Right atrium auricular region (tissue), 2 donors: ENCODE results near the gene COPZ2. TPM values are rescaled to one million over a fixed set of nuclear protein-coding genes. Genes with fewer than 3 reads are reported as not detected.
A peak's percentile ranks its signal among the peaks of the same experiment; 100 is the strongest.
"Not testable (repeated sequence)": the region's sequence is repeated elsewhere in the genome, so short reads cannot be mapped to it uniquely, and the experiment has no call there.

Experiments used
- DNase-seq: peaks from one replicate; pipeline ENCODE4 v3.0.0-alpha.2; 2019; ENCODE audit warnings: low spot score
- H3K27ac ChIP-seq, 2 donors: fragments of 200-600 bp; sonication (generic); 1 replicate in 1 of 2; 2 replicates in 1 of 2; pipeline ENCODE4 v1.5.1; 2016 to 2019
- H3K27me3 ChIP-seq, 2 donors: fragments of 200-600 bp; sonication (generic); one replicate each; pipeline versions ENCODE4 v1.5.1 to v1.6.0; 2017 to 2019
- H3K36me3 ChIP-seq: fragments of 200-600 bp; sonication (generic); one replicate; pipeline ENCODE4 v1.5.1; 2016
- H3K4me1 ChIP-seq, 2 donors: fragments of 200-600 bp; sonication (generic); one replicate each; pipeline versions ENCODE4 v1.5.1 to v1.6.0; 2017 to 2019
- H3K4me3 ChIP-seq, 2 donors: fragments of 200-600 bp; sonication (generic); 1 replicate in 1 of 2; 2 replicates in 1 of 2; pipeline ENCODE4 v1.5.1; 2017 to 2019; ENCODE audit warnings: mild to moderate bottlenecking in 1 of 2, moderate library complexity in 1 of 2
- H3K9me3 ChIP-seq, 2 donors: fragments of 200-600 bp; sonication (generic); one replicate each; pipeline ENCODE4 v1.5.1; 2019
- CTCF ChIP-seq, 2 donors: fragments of 200-600 bp; sonication (generic); IDR thresholded peaks; one replicate each; pipeline ENCODE4 v1.5.1; 2019; ENCODE audit warnings: antibody characterized with exemption in 2 of 2
- total RNA-seq, 2 donors: library from RNA; depleted of rRNA; stranded (reverse); fragments of >200 nt; gene quantifications; one replicate each; pipeline ENCODE4 v1.1.0, GENCODE V29; 2016

COPZ2 gene
- total RNA-seq, 2 donors from 2014 or later = 43.5 to 48.1 TPM

DNA sequence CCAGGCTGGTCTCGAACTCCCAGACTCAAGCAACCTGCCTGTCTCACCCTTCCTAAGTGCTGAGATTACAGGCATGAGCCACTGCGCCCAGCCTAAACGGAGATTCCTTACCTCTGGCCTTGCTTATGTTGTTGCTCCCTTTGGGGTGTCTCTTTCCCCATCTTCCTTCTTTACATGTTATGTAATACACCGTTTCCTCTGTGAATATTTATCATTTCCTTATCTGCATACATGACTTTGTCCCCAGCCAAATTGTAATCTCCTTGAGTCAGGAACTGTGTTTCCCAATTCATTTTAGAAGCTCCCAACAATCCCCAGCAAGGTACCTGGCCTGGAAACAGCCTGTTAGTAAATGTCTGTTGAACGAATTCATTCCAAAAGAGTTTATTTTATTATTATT is 15.7 kb downstream of the COPZ2 start:
- peaks cover 0 to 39% of the 10 kb centered on the region in 2 donors for H3K4me1 ChIP-seq
- TF ChIP-seq CTCF (IDR thresholded peaks at IDR 0.05) = no peak

GRCh38 chr17:48017817-48018158 is 19.8 kb downstream of the COPZ2 start:
- H3K4me3 ChIP-seq, H3K27me3 ChIP-seq, H3K4me1 ChIP-seq, H3K27ac ChIP-seq, DNase-seq, H3K9me3 ChIP-seq, H3K36me3 ChIP-seq: not testable (repeated sequence)

More for the DNA sequence above, 15.7 kb downstream of the COPZ2 start:
- no peak overlapping the region for H3K27ac ChIP-seq
- no peak overlapping the region for H3K4me3 ChIP-seq
- DNase-seq = no peak
- H3K36me3 ChIP-seq = no peaks in the 10 kb centered on the region
- H3K9me3 ChIP-seq = no peaks in the 10 kb centered on the region
- no peaks in the 10 kb centered on the region for H3K27me3 ChIP-seq

DNA sequence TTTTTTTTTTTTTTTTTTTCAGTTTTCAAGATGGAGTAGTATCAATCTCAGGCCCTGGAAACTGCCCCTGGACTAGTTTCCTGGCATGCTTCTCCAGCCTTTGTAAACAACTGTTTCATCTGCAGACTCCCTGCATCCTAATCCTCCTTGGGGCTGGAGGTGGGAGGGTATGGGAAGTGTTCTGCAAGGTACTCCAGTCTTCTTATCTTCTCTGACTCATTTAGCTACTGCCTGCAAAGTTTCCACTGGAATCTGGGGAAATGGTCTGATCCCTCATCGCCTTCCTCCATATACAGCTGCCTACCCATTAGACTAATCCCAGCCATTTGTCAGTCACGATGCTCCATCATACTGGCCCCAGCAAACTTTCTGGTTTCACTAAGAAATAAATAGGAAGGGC is 21.5 kb downstream of the COPZ2 start:
- H3K27me3 ChIP-seq = peaks cover 0 to 5% of the 10 kb centered on the region in 2 donors
- H3K4me3 ChIP-seq = no peak overlapping the region
- no peak overlapping the region for H3K27ac ChIP-seq
- TF ChIP-seq CTCF (IDR thresholded peaks at IDR 0.05) = no peak
- peaks cover 0 to 15% of the 10 kb centered on the region in 2 donors for H3K4me1 ChIP-seq
- H3K36me3 ChIP-seq = no peaks in the 10 kb centered on the region
- H3K9me3 ChIP-seq = no peaks in the 10 kb centered on the region
- DNase-seq = no peak

GRCh38 chr17:48014595-48015111 is 22.9 kb downstream of the COPZ2 start:
- Histone ChIP-seq H3K36me3 (no peaks in the 10 kb centered on the region), H3K27ac (no peak overlapping the region), H3K27me3 (peaks cover 0 to 5% of the 10 kb centered on the region in 2 donors), H3K4me3 (no peak overlapping the region), H3K4me1 (peaks cover 0 to 15% of the 10 kb centered on the region in 2 donors), H3K9me3 (no peaks in the 10 kb centered on the region)
- DNase-seq = no peak
- no peak for TF ChIP-seq CTCF (IDR thresholded peaks at IDR 0.05)

- H3K27me3 ChIP-seq = peaks cover 0 to 5% of the 10 kb centered on the region in 2 donors
- TF ChIP-seq CTCF (IDR thresholded peaks at IDR 0.05) = no peak
These were observed 23.6 kb downstream of the COPZ2 start for GRCh38 chr17:48013876-48014594.

GRCh38 chr17:48012654-48013053 is 24.9 kb downstream of the COPZ2 start:
- no peak for DNase-seq
- H3K36me3 ChIP-seq = no peaks in the 10 kb centered on the region
- TF ChIP-seq CTCF (IDR thresholded peaks at IDR 0.05) = no peak
- no peaks in the 10 kb centered on the region for H3K9me3 ChIP-seq
- peaks cover 0 to 15% of the 10 kb centered on the region in 2 donors for H3K4me1 ChIP-seq
- peaks cover 0 to 5% of the 10 kb centered on the region in 2 donors for H3K27me3 ChIP-seq
- H3K27ac ChIP-seq = no peak overlapping the region
- peak overlapping the region in 1 of 2 donors; percentile 44 for H3K4me3 ChIP-seq

More at GRCh38 chr17:48013876-48014594, 23.6 kb downstream of the COPZ2 start:
- no peaks in the 10 kb centered on the region for H3K9me3 ChIP-seq
- DNase-seq = no peak
- peaks cover 0 to 15% of the 10 kb centered on the region in 2 donors for H3K4me1 ChIP-seq
- H3K36me3 ChIP-seq = no peaks in the 10 kb centered on the region
- H3K4me3 ChIP-seq = no peak overlapping the region
- no peak overlapping the region for H3K27ac ChIP-seq
